GM13976 (cell line): ENCODE results near the gene ULBP2.

Experiments
- DNase-seq: peaks from one replicate; pipeline ENCODE4 v3.0.0; 2012; ENCODE audit warnings: low spot score
- CTCF ChIP-seq: IDR thresholded peaks from 2 replicates; pipeline ENCODE4 v1.5.1; 2012; ENCODE audit warnings: borderline replicate concordance, mild to moderate bottlenecking; ENCODE audit not compliant: insufficient read depth; ENCODE audit errors: extremely low read depth, missing control alignments, control extremely low read depth
- in situ Hi-C: fragments of 300-500 bp; cut with MboI; formaldehyde crosslinking; loops from one replicate; pipeline ENCODE4 v1.12.0; 2022; ENCODE audit warnings: low sequenced_read_pairs, mixed read lengths, inconsistent platforms; ENCODE audit not compliant: unreplicated experiment

Gene ULBP2

GRCh38 chr6:149995971-149996370, 54.2 kb downstream of the ULBP2 start:
- no peak for TF ChIP-seq CTCF
- in situ Hi-C loops = no loop called here
- DNase-seq = no peak
